OCI-LY3 (cell line): ENCODE results near the gene BMP2K.

Source experiments
- H2AFZ ChIP-seq: fragments of 200-600, 300-600 bp; shearing (Covaris generic); 2 replicates; pipeline ENCODE4 v1.6.0; 2014; ENCODE audit warnings: antibody characterized with exemption, low read depth, low read length
- H3K27ac ChIP-seq: fragments of 200-600, 300-600 bp; sonication (generic); 2 replicates; pipeline ENCODE4 v1.5.1; 2014; ENCODE audit warnings: mild to moderate bottlenecking, low read length, moderate library complexity, mixed read lengths
- H3K27me3 ChIP-seq: fragments of 200-600, 300-600 bp; sonication (generic); 2 replicates; pipeline ENCODE4 v1.6.1; 2014; ENCODE audit warnings: low read depth, low read length, mixed read lengths
- H3K36me3 ChIP-seq: fragments of 200-600, 300-600 bp; sonication (generic); replicated peaks from 2 replicates; pipeline ENCODE3; 2014; ENCODE audit warnings: low read depth, low read length, mixed read lengths
- H3K4me1 ChIP-seq: fragments of 300-600, 200-600 bp; sonication (generic); 2 replicates; pipeline ENCODE4 v1.6.1; 2014; ENCODE audit warnings: low read length, mixed read lengths
- H3K4me2 ChIP-seq: fragments of 200-600, 300-600 bp; sonication (generic); 2 replicates; pipeline ENCODE4 v1.6.1; 2014; ENCODE audit warnings: low read length, mixed read lengths
- H3K4me3 ChIP-seq: fragments of 300-600, 200-600 bp; sonication (generic); 2 replicates; pipeline ENCODE4 v1.5.1; 2014; ENCODE audit warnings: antibody characterized with exemption, mild to moderate bottlenecking, low read length, moderate library complexity
- H3K79me2 ChIP-seq: fragments of 300-600, 200-600 bp; shearing (Covaris generic); 2 replicates; pipeline ENCODE4 v1.6.1; 2014; ENCODE audit warnings: mild to moderate bottlenecking, low read length, mixed read lengths
- H3K9ac ChIP-seq: fragments of 300-600, 200-600 bp; shearing (Covaris generic); 2 replicates; pipeline ENCODE4 v1.6.0; 2014; ENCODE audit warnings: mild to moderate bottlenecking, low read length, moderate library complexity
- H3K9me3 ChIP-seq: fragments of 200-600, 300-600 bp; shearing (Covaris generic); 2 replicates; pipeline ENCODE4 v1.6.1; 2014; ENCODE audit warnings: low read length, mixed read lengths; ENCODE audit not compliant: insufficient read depth
- H4K20me1 ChIP-seq: fragments of 200-600, 300-600 bp; sonication (generic); 2 replicates; pipeline ENCODE4 v1.6.1; 2016; ENCODE audit warnings: low read length, mixed read lengths; ENCODE audit not compliant: insufficient read depth
- CTCF ChIP-seq: fragments of 200-600, 300-600 bp; sonication (generic); IDR thresholded peaks from 2 replicates; pipeline ENCODE4 v1.5.1; 2014; ENCODE audit warnings: antibody characterized with exemption, low read length, low read depth
- EZH2phosphoT487 ChIP-seq: fragments of 200-600 bp; shearing (Covaris generic); IDR thresholded peaks from 2 replicates; pipeline ENCODE4 v1.6.1; 2018; ENCODE audit warnings: antibody characterized with exemption, mixed run types, low read depth

BMP2K gene

GRCh38 chr4:78845472-78845871 lies 69.3 kb downstream of the BMP2K start:
- H3K9me3 ChIP-seq = no peaks in the 10 kb centered on the region
- H3K4me3 ChIP-seq = no peak overlapping the region
- peaks cover 8% of the 10 kb centered on the region for H3K4me1 ChIP-seq
- no peak overlapping the region for H3K9ac ChIP-seq
- H2AFZ ChIP-seq = no peak overlapping the region
- peaks cover 15% of the 10 kb centered on the region for H3K36me3 ChIP-seq
- TF ChIP-seq CTCF (no peak), EZH2phosphoT487 (no peak)
- H3K79me2 ChIP-seq = no peaks in the 10 kb centered on the region
- no peaks in the 10 kb centered on the region for H3K27me3 ChIP-seq
- H4K20me1 ChIP-seq = no peaks in the 10 kb centered on the region
- H3K4me2 ChIP-seq = peak overlapping the region; percentile 18; the same call in 1 of the 2 replicates
- H3K27ac ChIP-seq = no peak overlapping the region

- H3K27me3 ChIP-seq = no peaks in the 10 kb centered on the region
- peaks cover 8% of the 10 kb centered on the region for H3K4me1 ChIP-seq
- H2AFZ ChIP-seq = no peak overlapping the region
- no peaks in the 10 kb centered on the region for H4K20me1 ChIP-seq
- no peak overlapping the region for H3K4me2 ChIP-seq
- no peak overlapping the region for H3K4me3 ChIP-seq
- H3K9me3 ChIP-seq = no peaks in the 10 kb centered on the region
- peaks cover 19% of the 10 kb centered on the region for H3K36me3 ChIP-seq
- no peak for TF ChIP-seq CTCF
- no peak for TF ChIP-seq EZH2phosphoT487
- H3K79me2 ChIP-seq = no peaks in the 10 kb centered on the region
- no peak overlapping the region for H3K9ac ChIP-seq
- no peak overlapping the region for H3K27ac ChIP-seq
Measured at GRCh38 chr4:78846258-78846657, 70.1 kb downstream of the BMP2K start.

- TF ChIP-seq CTCF (no peak), EZH2phosphoT487 (no peak)
- Histone ChIP-seq H3K27ac (no peak overlapping the region), H3K4me3 (no peak overlapping the region)
Measured at GRCh38 chr4:78862314-78862737, 86.2 kb downstream of the BMP2K start.

GRCh38 chr4:78863254-78863869 lies 87.2 kb downstream of the BMP2K start:
- Histone ChIP-seq H3K9ac (peak overlapping the region; percentile 31; the same call in 1 of the 2 replicates), H4K20me1 (no peaks in the 10 kb centered on the region), H3K36me3 (peaks cover 7% of the 10 kb centered on the region), H3K4me1 (peaks cover 14% of the 10 kb centered on the region), H2AFZ (no peak overlapping the region), H3K27ac (peak overlapping the region; percentile 39), H3K27me3 (no peaks in the 10 kb centered on the region), H3K9me3 (no peaks in the 10 kb centered on the region), H3K79me2 (no peaks in the 10 kb centered on the region), H3K4me3 (peak overlapping the region; percentile 47), H3K4me2 (peak overlapping the region; percentile 71)
- TF ChIP-seq EZH2phosphoT487 = no peak
- TF ChIP-seq CTCF = no peak

More at GRCh38 chr4:78862314-78862737, 86.2 kb downstream of the BMP2K start:
- H3K4me1 ChIP-seq = peaks cover 14% of the 10 kb centered on the region
- H2AFZ ChIP-seq = no peak overlapping the region
- no peaks in the 10 kb centered on the region for H3K9me3 ChIP-seq
- no peak overlapping the region for H3K4me2 ChIP-seq
- H3K27me3 ChIP-seq = no peaks in the 10 kb centered on the region
- H4K20me1 ChIP-seq = no peaks in the 10 kb centered on the region
- H3K36me3 ChIP-seq = peaks cover 7% of the 10 kb centered on the region
- H3K79me2 ChIP-seq = no peaks in the 10 kb centered on the region
- H3K9ac ChIP-seq = no peak overlapping the region
